T-helper 2 cell treated with Interferon-gamma antibody and Interleukin-4, amounts not matched to agents 5 μg/mL and 100 μg/mL, for 36 hours (primary cell): ENCODE data around the gene CD48.
A peak's percentile ranks its signal among the peaks of the same experiment; 100 is the strongest.

Experiments used
- DNase-seq: peaks from one replicate; pipeline ENCODE4 v3.0.0; 2021; ENCODE audit warnings: low spot score
- H3K27ac Mint-ChIP-seq: one replicate; pipeline ENCODE4 v1.8.0; 2021; ENCODE audit warnings: mild to moderate bottlenecking, mixed read lengths
- H3K27me3 Mint-ChIP-seq: one replicate; pipeline ENCODE4 v1.8.0; 2021; ENCODE audit warnings: low read depth, mixed read lengths
- H3K36me3 Mint-ChIP-seq: one replicate; pipeline ENCODE4 v1.8.0; 2021; ENCODE audit warnings: low read depth, mixed read lengths
- H3K4me1 Mint-ChIP-seq: one replicate; pipeline ENCODE4 v1.8.0; 2021; ENCODE audit warnings: low read depth, mixed read lengths
- H3K4me3 Mint-ChIP-seq: one replicate; pipeline ENCODE4 v1.8.0; 2022; ENCODE audit warnings: mild to moderate bottlenecking, moderate library complexity, mixed read lengths
- H3K9me3 Mint-ChIP-seq: one replicate; pipeline ENCODE4 v1.8.0; 2021; ENCODE audit warnings: mixed read lengths

CD48 gene, protein sequence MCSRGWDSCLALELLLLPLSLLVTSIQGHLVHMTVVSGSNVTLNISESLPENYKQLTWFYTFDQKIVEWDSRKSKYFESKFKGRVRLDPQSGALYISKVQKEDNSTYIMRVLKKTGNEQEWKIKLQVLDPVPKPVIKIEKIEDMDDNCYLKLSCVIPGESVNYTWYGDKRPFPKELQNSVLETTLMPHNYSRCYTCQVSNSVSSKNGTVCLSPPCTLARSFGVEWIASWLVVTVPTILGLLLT

DNA sequence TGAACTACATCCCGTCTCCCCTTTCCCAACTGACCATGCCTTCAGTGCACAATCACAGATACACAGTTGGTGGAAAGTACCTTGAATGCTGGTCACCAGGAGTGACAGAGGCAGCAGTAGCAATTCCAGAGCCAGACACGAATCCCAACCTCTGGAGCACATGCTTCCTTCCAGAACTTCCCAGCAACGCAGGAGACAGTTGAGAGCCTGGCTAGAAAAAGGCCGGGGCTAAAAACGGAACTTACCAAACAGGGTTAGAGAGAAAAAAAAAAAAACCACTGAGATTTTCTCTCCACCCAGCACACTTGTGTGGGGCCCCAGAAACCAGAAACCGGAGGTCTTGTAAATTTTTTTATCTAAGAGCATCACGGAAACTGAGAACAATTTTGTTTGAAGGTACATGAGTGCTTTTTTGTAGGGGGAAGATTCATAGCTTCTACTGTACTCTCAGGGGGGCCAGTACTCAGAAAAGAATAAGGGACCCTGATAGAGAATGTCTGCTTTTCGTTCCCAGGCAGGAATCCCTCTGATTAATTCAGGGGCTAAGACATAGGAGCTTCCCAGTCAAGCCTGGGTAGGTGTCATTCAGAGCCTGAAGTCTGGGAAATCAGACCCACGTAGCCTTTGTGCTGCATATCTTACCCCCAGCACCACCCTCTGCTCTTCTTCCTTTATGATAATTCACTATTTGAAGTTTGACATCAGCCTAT, at the start of gene CD48:
TSS of gene CD48 (minus strand) at position 221 of the 710 bp plus-strand sequence. CDS start at position 162, 59 bp downstream.
- Mint-ChIP-seq H3K27ac (no peak within 1 kb of the TSS), H3K9me3 (no peaks in the 10 kb centered on the region), H3K4me3 (no peak within 1 kb of the TSS), H3K36me3 (peaks cover 9% of the 10 kb centered on the region), H3K4me1 (peaks cover 27% of the 10 kb centered on the region), H3K27me3 (no peaks in the 10 kb centered on the region)
- DNase-seq, result peak; percentile 54

DNA sequence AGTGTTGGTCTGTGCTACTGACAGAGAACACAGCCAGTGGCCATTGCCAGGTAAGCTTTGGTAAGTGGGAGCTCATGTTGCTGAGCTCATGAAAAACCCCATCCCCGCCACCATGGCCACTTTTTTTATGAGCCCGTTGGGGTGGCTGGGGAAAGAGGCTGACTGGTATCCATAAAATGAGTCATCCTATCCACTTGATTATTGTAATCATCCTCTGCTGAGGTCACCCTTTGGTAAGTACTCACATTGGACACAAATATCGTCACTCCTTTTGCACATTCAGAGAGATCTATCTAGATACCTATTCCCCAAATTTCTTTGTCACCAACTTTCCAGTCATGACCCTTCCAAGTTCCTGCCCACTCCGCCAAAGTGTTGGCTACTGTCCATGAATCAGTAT, 49.4 kb upstream of the CD48 start:
- Mint-ChIP-seq H3K27ac (no peak overlapping the region), H3K9me3 (peaks cover 6% of the 10 kb centered on the region), H3K4me1 (peaks cover 11% of the 10 kb centered on the region), H3K27me3 (no peaks in the 10 kb centered on the region), H3K36me3 (no peaks in the 10 kb centered on the region), H3K4me3 (no peak overlapping the region)
- no peak for DNase-seq

DNA sequence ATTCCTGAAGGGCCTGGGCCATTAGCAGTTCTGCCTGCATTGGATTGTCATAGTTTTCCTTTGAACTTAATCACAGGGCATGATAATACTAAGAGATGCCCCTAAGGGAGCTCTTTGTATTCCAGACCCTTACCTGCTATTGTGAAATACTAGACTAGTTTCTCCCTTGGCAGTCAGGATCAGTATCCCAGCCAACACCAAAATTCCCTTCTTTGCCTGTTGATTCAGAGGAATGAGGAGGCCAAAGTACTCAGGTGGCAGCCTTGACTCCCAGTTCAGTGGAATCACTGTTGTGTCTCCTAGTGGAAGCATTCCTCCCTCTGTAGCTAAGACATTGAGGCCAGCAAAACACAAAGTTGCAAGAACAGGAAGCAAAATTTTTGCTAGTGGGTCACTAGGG, 48.1 kb upstream of the CD48 start:
- Mint-ChIP-seq H3K27ac (no peak overlapping the region), H3K4me3 (no peak overlapping the region), H3K9me3 (peaks cover 6% of the 10 kb centered on the region), H3K36me3 (no peaks in the 10 kb centered on the region), H3K27me3 (no peaks in the 10 kb centered on the region), H3K4me1 (peaks cover 16% of the 10 kb centered on the region)
- DNase-seq, result no peak

DNA sequence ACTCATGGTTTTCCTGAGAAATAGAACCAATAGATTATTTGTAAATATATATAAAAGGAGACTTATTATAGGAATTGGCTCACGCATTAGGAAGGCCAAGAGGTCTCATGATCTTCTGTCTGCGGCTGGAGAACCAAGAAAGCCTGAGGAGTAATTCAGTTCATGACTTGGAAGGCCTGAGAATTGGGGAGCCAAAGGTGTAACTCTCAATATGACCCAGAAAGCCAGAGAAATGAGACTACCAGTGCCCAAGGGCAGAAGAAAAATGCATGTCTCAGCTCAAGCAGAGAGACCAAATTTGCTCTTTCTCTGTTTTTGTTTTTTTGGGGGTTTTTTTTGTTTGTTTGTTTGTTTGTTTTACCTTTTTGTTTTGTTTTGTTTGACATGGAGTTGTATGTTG, 46.9 kb upstream of the CD48 start:
- Mint-ChIP-seq H3K27me3 (no peaks in the 10 kb centered on the region), H3K4me1 (peaks cover 18% of the 10 kb centered on the region), H3K4me3 (no peak overlapping the region), H3K27ac (no peak overlapping the region), H3K36me3 (peaks cover 1% of the 10 kb centered on the region), H3K9me3 (peaks cover 6% of the 10 kb centered on the region)
- DNase-seq, result no peak

DNA sequence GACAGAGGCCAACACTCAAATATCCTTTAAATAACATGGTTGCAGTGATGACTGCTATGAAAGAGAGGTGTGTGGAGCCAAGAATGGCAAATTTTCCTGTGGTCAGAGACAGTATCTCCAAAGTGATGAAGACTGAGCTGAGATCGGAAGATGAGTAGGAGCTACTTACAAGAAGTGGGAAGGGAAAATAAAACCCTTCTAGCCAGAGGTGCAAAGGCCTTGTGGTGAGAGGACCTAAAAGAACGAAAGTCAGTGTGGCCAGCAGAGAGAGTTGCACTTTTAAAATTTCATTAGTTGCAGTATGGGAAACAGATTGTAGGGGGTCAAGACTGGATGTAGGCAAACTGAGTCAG, 45.2 kb upstream of the CD48 start:
- Mint-ChIP-seq H3K27me3 (no peaks in the 10 kb centered on the region), H3K9me3 (peaks cover 6% of the 10 kb centered on the region), H3K4me1 (peaks cover 24% of the 10 kb centered on the region), H3K27ac (peak overlapping the region; percentile 8), H3K4me3 (no peak overlapping the region), H3K36me3 (peaks cover 1% of the 10 kb centered on the region)
- no peak for DNase-seq

DNA sequence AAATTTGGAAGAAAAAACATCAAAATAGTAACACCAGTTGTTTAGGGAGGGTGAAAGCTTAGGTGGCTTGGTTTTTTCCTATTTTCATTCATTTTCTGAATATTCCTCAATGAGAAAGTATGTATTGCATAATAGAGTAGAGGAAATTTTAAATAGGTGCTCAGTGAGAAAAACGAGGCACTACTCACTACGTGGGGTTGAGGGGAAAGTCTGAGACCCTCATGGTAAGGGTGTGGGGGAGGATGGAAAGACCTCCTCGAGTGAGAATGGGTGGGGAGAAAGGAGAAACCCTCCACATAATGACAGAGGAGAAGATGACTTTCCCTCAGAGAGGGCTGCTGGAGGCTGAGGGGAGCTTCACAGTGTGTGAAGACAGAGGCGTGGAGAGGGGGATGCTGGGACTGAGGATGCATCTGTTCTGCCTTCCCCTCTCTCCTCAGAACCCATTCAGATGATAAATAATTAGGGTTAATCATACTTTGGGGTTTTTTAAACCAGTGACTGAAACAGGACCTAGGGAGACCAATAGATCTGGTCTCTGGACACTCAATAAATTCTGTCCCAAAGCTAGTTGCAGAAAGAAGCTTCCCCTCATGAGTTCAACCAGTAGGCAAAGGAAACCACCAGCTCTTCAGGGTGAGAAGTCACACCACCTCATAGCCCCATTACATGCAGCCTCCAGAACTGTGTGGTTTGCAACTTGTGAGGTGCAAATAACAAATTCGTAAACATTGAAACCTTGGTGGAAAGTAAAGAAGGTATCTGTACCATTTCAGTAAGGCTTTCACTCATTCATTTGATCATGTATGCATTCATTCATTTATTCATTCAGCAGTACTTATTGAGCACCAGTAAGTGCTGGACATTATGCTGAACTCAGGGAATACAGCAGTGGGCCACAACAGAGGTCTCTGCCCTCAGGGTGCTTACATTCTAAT, 44.6 kb upstream of the CD48 start:
- Mint-ChIP-seq H3K36me3 (peaks cover 1% of the 10 kb centered on the region), H3K4me3 (no peak overlapping the region), H3K9me3 (peaks cover 6% of the 10 kb centered on the region), H3K27ac (peak overlapping the region; percentile 63), H3K4me1 (peaks cover 28% of the 10 kb centered on the region), H3K27me3 (no peaks in the 10 kb centered on the region)
- DNase-seq, result no peak

DNA sequence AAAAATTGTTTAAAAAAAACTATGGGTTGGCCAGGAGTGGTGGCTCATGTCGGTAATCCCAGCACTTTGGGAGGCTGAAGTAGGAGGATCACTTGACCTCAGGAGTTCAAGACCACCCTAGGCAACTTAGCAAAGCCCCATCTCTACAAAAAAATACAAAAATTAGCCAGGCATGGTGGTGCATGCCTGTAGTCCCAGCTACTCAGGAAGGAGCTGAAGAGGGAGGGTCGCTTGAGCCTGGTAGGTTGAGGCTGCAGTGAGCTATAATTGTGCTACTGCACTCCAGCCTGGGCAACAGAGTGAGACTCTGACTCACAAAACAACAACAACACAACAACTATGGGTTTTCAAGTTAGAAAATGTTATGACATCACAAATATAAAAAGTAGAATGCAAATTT, 43.8 kb upstream of the CD48 start:
- DNase-seq, result no peak
- peaks cover 6% of the 10 kb centered on the region for H3K9me3 Mint-ChIP-seq
- no peak overlapping the region for H3K27ac Mint-ChIP-seq
- peaks cover 35% of the 10 kb centered on the region for H3K4me1 Mint-ChIP-seq
- no peaks in the 10 kb centered on the region for H3K27me3 Mint-ChIP-seq
- H3K36me3 Mint-ChIP-seq, result peaks cover 4% of the 10 kb centered on the region
- H3K4me3 Mint-ChIP-seq, result no peak overlapping the region

DNA sequence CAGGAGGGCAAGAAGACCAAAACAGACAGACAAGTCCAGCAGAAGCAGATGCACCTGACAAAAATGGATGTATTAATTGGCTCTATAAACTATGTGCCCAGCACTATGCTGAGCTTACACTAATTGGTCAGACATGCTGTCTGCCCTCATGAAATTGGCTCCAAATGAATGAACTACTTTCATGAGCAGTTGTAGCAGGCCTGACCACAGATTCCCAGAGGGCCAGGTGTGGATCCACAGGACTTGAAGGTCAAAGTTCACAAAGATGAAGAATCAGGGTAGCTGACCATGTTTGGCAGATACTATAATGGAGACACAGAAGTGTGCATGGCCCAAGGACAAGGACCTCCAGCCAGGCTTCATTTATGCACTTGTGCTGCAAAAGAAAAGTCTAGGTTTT, 42.0 kb upstream of the CD48 start:
- H3K27ac Mint-ChIP-seq, result no peak overlapping the region
- peaks cover 36% of the 10 kb centered on the region for H3K4me1 Mint-ChIP-seq
- peaks cover 4% of the 10 kb centered on the region for H3K36me3 Mint-ChIP-seq

DNA sequence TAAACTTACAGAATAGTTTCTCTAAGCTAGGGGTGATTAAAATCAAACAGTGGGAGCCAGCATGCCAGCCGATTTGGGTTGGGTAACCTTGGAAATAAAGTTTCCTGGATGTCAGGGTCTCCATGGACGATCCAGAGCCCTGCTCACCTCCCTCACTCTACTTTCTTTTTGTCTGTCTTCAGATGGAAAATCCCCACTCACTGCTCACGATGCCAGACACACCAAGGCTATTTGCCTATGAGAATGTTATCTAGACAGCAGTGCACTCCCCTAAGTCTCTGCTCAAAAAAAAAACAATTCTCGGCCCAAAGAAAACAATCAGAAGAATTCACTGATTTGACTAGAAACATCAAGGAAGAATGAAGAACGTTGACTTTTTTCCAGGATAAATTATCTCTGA, 41.3 kb upstream of the CD48 start:
- Mint-ChIP-seq H3K9me3 (peaks cover 6% of the 10 kb centered on the region), H3K27ac (no peak overlapping the region), H3K4me3 (no peak overlapping the region), H3K27me3 (no peaks in the 10 kb centered on the region), H3K4me1 (peaks cover 42% of the 10 kb centered on the region), H3K36me3 (peaks cover 4% of the 10 kb centered on the region)
- no peak for DNase-seq

More for the DNA sequence above, 42.0 kb upstream of the CD48 start:
- Mint-ChIP-seq H3K9me3 (peaks cover 6% of the 10 kb centered on the region), H3K27me3 (no peaks in the 10 kb centered on the region), H3K4me3 (no peak overlapping the region)
- no peak for DNase-seq

DNA sequence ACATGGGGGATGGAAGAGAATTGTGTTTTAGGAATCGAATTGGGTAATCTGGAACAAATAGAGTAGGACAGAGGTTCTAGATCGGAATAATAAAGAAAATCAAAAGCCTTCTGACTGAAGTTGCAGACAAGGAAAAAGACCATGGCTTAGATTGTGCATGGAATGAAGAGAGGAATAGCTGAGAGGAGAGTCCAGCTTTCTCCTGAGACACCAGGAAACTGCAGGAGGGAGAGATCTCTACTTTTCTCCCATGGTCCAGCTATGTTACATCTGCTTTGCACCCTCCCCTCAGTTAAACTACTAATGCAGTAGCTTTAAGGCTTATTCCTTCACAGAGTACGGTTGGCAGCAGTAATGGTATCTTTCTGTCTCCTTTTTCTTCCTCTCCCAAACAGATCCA, 40.8 kb upstream of the CD48 start:
- Mint-ChIP-seq H3K27ac (no peak overlapping the region), H3K27me3 (no peaks in the 10 kb centered on the region), H3K36me3 (peaks cover 4% of the 10 kb centered on the region), H3K4me1 (peaks cover 46% of the 10 kb centered on the region), H3K9me3 (peaks cover 6% of the 10 kb centered on the region), H3K4me3 (no peak overlapping the region)
- no peak for DNase-seq

DNA sequence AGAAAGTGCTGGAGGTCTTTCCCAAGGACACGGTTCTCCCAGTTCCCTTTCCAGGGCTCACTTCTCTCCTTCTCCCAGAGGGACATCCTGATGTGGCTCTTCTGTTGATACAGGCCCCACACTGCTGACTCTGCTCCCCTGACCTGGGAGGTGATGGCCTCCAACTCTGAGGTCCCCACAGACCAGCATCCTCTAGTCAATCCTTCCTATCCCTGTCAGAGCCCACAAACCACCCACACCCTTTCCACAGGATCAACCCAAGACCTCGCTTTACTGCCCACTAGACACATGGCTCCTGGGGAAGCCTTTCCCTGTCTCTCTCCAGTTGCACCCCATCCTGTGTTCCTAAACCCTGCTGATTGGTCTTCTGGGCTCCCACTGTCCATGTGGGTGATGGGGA, 39.0 kb upstream of the CD48 start:
- Mint-ChIP-seq H3K9me3 (no peaks in the 10 kb centered on the region), H3K4me1 (peaks cover 44% of the 10 kb centered on the region), H3K27me3 (no peaks in the 10 kb centered on the region), H3K36me3 (peaks cover 4% of the 10 kb centered on the region), H3K27ac (no peak overlapping the region), H3K4me3 (no peak overlapping the region)
- no peak for DNase-seq

DNA sequence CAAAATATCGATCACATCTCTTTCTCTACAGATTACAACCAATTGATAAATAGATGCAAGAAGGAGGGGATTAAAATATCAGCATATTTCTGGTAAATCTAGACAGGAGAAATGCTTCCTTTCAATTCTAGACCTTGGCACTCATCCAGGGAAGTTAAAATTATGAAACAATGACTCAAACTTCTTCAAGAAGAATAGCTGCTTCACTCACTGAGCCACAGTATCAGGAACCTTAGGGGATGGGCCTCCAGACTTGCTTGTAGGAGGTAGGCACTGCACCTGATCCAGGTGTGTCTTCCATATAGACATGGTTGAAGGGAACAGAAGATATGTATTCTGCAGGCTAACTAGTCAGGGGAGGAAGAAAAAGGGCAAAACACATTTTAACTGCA, 37.3 kb upstream of the CD48 start:
- no peak overlapping the region for H3K27ac Mint-ChIP-seq

DNA sequence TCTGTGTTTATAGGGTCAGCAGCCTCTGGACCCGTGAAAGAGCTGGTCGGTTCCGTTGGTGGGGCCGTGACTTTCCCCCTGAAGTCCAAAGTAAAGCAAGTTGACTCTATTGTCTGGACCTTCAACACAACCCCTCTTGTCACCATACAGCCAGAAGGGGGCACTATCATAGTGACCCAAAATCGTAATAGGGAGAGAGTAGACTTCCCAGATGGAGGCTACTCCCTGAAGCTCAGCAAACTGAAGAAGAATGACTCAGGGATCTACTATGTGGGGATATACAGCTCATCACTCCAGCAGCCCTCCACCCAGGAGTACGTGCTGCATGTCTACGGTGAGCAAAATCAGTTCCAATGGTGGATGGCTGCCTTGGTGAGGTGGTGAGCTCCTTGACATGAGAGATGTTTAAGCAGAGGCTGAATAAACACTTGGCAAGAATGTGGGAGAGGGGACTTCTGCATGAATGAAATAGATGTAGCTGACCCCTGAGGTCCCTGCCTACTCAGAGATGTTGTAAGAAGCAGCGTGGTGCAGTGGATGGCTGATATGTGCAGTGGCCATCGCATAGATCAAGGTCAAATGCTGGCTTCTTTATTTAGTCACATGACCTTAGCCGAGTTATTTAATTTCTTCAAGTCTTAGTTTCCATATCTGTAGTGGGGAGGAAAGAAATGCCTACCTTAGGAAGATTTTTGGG, 36.7 kb upstream of the CD48 start:
- Mint-ChIP-seq H3K4me3 (no peak overlapping the region), H3K9me3 (no peaks in the 10 kb centered on the region), H3K27ac (no peak overlapping the region), H3K27me3 (no peaks in the 10 kb centered on the region), H3K36me3 (peaks cover 7% of the 10 kb centered on the region), H3K4me1 (peaks cover 62% of the 10 kb centered on the region)
- DNase-seq, result no peak

More for the DNA sequence above, 37.3 kb upstream of the CD48 start:
- no peak overlapping the region for H3K4me3 Mint-ChIP-seq
- H3K27me3 Mint-ChIP-seq, result no peaks in the 10 kb centered on the region
- no peak for DNase-seq
- H3K36me3 Mint-ChIP-seq, result peaks cover 7% of the 10 kb centered on the region
- H3K9me3 Mint-ChIP-seq, result no peaks in the 10 kb centered on the region
- H3K4me1 Mint-ChIP-seq, result peaks cover 60% of the 10 kb centered on the region
